NCI-H1092 (cell line): ENCODE measurements around the gene DDX39A.

Source experiments
- DNase-seq: peaks from one replicate; lab custom pipeline; 2025; lab: John Stamatoyannopoulos, UW

Gene DDX39A

DNA sequence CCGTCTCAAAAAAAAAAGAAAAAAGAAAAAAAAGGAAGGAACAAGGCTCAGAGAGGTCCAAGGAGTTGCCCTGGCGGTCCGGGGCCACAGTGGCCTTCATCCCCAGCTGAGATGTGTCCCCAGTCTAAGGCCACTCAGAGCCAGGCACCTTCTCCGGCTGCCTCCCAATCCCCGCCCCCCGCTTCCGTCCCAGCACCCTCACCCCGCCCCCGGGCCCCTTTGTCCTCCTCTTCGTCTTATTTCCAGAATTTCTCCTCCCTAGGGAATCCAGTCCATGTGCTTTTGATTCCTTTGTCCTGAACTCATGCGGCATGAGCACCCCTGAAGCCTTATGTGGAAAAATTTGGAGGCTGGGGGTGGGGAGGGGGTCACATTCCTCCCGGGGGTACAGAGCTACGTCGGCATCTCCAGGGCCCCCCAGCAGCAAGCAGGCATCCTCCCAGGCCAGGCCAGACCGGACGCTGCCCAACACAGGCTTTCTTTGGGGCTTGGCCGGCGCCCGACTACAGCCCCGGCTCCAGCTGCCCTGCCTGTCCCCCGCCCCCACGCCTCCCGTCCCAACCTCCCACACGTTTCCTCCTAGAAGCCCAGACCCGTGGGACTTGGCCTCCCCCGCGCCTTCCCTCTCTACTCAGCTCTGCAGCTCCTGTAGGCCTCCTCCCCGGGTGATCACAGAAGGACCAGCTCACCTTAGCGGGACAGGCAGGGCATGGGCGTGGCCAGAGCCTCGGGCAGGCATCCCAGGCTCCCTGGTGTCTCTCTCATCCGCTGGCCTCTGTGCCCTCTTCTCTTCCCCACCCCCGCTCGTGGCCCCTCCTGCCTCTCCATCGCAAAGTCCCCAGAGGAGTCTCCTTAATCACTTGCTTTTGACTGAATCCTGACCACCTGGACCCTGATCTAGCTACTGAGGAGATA lies 55.7 kb downstream of the DDX39A start:
- no peak for DNase-seq

DNA sequence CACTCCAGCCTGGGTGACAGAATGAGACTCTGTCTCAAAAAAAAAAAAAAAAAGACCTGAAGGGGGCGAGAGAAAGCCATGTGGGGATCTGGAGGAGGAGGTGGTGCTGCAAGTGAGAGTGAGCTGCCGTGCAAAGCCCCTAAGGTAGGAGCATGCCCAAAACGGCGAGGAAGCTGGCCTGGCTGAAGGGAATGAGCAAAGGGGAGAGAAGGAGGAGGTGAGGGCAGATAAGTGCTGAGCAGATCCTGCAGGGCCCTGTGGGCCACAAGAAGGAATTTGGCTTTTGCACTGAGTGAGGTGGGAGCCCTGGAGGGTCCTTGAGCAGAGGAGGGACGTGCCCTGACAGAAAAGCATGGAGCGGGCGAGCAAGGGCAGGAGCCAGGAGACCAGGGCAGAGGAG lies 57.3 kb downstream of the DDX39A start:
- no peak for DNase-seq
